ENCODE data around the gene GTF2F2.
"Not testable (repeated sequence)": the region's sequence is repeated elsewhere in the genome, so short reads cannot be mapped to it uniquely, and the experiment has no call there.

GTF2F2 gene

GRCh38 chr13:45289936-45290563, 169.7 kb downstream of the GTF2F2 start:
- DNase-seq (ENCODE audit: low read depth): no peak
- TF ChIP-seq CTCF (conservative IDR thresholded peaks at IDR 0.05; ENCODE audit: low read depth, low read length): no peak
- no peak overlapping the region for H3K4me3 ChIP-seq (ENCODE audit: low read length)

GRCh38 chr13:45292176-45292575, 171.9 kb downstream of the GTF2F2 start:
- TF ChIP-seq CTCF (conservative IDR thresholded peaks at IDR 0.05; ENCODE audit: low read depth, low read length): no peak
- H3K4me3 ChIP-seq (ENCODE audit: low read length): no peak overlapping the region
- DNase-seq (ENCODE audit: low read depth): no peak

GRCh38 chr13:45295536-45295935, 175.2 kb downstream of the GTF2F2 start:
- DNase-seq (ENCODE audit: low read depth): no peak
- TF ChIP-seq CTCF (conservative IDR thresholded peaks at IDR 0.05; ENCODE audit: low read depth, low read length): no peak
- H3K4me3 ChIP-seq (ENCODE audit: low read length): no peak overlapping the region

- no peak for TF ChIP-seq CTCF (conservative IDR thresholded peaks at IDR 0.05; ENCODE audit: low read depth, low read length)
These were observed 175.9 kb downstream of the GTF2F2 start for GRCh38 chr13:45296259-45296658.

GRCh38 chr13:45297456-45298205, 177.3 kb downstream of the GTF2F2 start:
- DNase-seq (ENCODE audit: low read depth): peak; percentile 40
- H3K4me3 ChIP-seq (ENCODE audit: low read length): no peak overlapping the region
- no peak for TF ChIP-seq CTCF (conservative IDR thresholded peaks at IDR 0.05; ENCODE audit: low read depth, low read length)

More at GRCh38 chr13:45296259-45296658, 175.9 kb downstream of the GTF2F2 start:
- H3K4me3 ChIP-seq (ENCODE audit: low read length): no peak overlapping the region
- DNase-seq (ENCODE audit: low read depth): no peak

GRCh38 chr13:45298206-45298505, 177.8 kb downstream of the GTF2F2 start:
- TF ChIP-seq CTCF (conservative IDR thresholded peaks at IDR 0.05; ENCODE audit: low read depth, low read length): no peak
- no peak overlapping the region for H3K4me3 ChIP-seq (ENCODE audit: low read length)
- DNase-seq (ENCODE audit: low read depth): no peak

- DNase-seq (ENCODE audit: low read depth); H3K4me3 ChIP-seq (ENCODE audit: low read length): not testable (repeated sequence)
These were observed 178.2 kb downstream of the GTF2F2 start for GRCh38 chr13:45298550-45298949.

Data from retinal pigment epithelial cell (primary cell).